Liver (tissue), 9 donors: ENCODE data around the gene MS4A7. TPM values are rescaled to one million over a fixed set of nuclear protein-coding genes. Genes with fewer than 3 reads are reported as not detected.

Experiments
- DNase-seq: peaks from one replicate; pipeline ENCODE4 v3.0.0-alpha.2; 2017; ENCODE audit warnings: low spot score
- H3K27ac ChIP-seq, 2 donors: one replicate each; pipeline ENCODE4 v1.7.0; 2013; ENCODE audit warnings: inconsistent platforms in 2 of 2, low read length in 2 of 2, control low read depth in 1 of 2, low read depth in 1 of 2, mild to moderate bottlenecking in 1 of 2
- H3K27me3 ChIP-seq, 4 donors: one replicate each; pipeline versions ENCODE4 v1.6.1 to v1.7.0; 2013; ENCODE audit warnings: low read length in 3 of 4, inconsistent platforms in 1 of 4, mild to moderate bottlenecking in 1 of 4, moderate library complexity in 1 of 4; ENCODE audit not compliant: control insufficient read depth in 4 of 4, insufficient read depth in 4 of 4
- H3K36me3 ChIP-seq, 4 donors: one replicate each; pipeline versions ENCODE4 v1.6.1 to v1.7.0; 2013; ENCODE audit warnings: low read length in 3 of 4, mild to moderate bottlenecking in 3 of 4, low read depth in 1 of 4, moderate library complexity in 1 of 4; ENCODE audit not compliant: control insufficient read depth in 4 of 4, insufficient read depth in 3 of 4
- H3K4me1 ChIP-seq, 4 donors: one replicate each; pipeline versions ENCODE4 v1.6.1 to v1.7.0; 2013; ENCODE audit warnings: low read length in 3 of 4, mild to moderate bottlenecking in 3 of 4, moderate library complexity in 1 of 4; ENCODE audit not compliant: control insufficient read depth in 4 of 4, insufficient read depth in 4 of 4
- H3K4me3 ChIP-seq, 3 donors: one replicate each; pipeline versions ENCODE4 v1.6.1 to v1.7.0; 2013; ENCODE audit warnings: low read length in 3 of 3, control low read depth in 1 of 3, low read depth in 1 of 3, mild to moderate bottlenecking in 1 of 3
- H3K9ac ChIP-seq, 2 donors: one replicate each; pipeline ENCODE4 v1.7.0; 2013; ENCODE audit warnings: low read length in 2 of 2, mild to moderate bottlenecking in 2 of 2, moderate library complexity in 2 of 2, control low read depth in 1 of 2, low read depth in 1 of 2
- H3K9me3 ChIP-seq, 4 donors: one replicate each; pipeline versions ENCODE4 v1.6.1 to v1.7.0; 2013; ENCODE audit warnings: low read length in 3 of 4; ENCODE audit not compliant: control insufficient read depth in 4 of 4
- ATF3 ChIP-seq: IDR thresholded peaks from 2 replicates; pipeline ENCODE4 v1.6.1; 2016; ENCODE audit warnings: antibody characterized with exemption
- CTCF ChIP-seq: fragments of 150-350 bp; IDR thresholded peaks from 2 replicates; pipeline ENCODE4 v1.5.1; 2017; ENCODE audit warnings: improper control_type of control experiment, low read depth, low read length; ENCODE audit not compliant: missing input control
- EGR1 ChIP-seq, 2 donors: IDR thresholded peaks; 2 replicates each; pipeline ENCODE4 v1.6.1; 2016 to 2018; ENCODE audit warnings: antibody characterized with exemption in 2 of 2, low read depth in 2 of 2
- FOXA1 ChIP-seq: IDR thresholded peaks from 2 replicates; pipeline ENCODE4 v1.6.1; 2016; ENCODE audit warnings: antibody characterized with exemption
- FOXA2 ChIP-seq: IDR thresholded peaks from 2 replicates; pipeline ENCODE4 v1.6.1; 2016; ENCODE audit warnings: antibody characterized with exemption
- GABPA ChIP-seq, 2 donors: IDR thresholded peaks in 1 of 2; conservative IDR thresholded peaks in 1 of 2; 2 replicates each; pipeline ENCODE4 v1.6.1; 2016; ENCODE audit warnings: antibody characterized with exemption in 2 of 2, mild to moderate bottlenecking in 1 of 2, moderate library complexity in 1 of 2
- HNF4A ChIP-seq, 2 donors: conservative IDR thresholded peaks; 2 replicates each; pipeline ENCODE4 v1.6.1; 2016; ENCODE audit warnings: antibody characterized with exemption in 2 of 2, mild to moderate bottlenecking in 2 of 2
- HNF4G ChIP-seq: IDR thresholded peaks from 2 replicates; pipeline ENCODE4 v1.6.1; 2016; ENCODE audit warnings: antibody characterized with exemption
- JUND ChIP-seq, 2 donors: IDR thresholded peaks; 2 replicates each; pipeline ENCODE4 v1.6.1; 2016; ENCODE audit warnings: antibody characterized with exemption in 2 of 2
- MAX ChIP-seq: IDR thresholded peaks from 2 replicates; pipeline ENCODE4 v1.6.1; 2016; ENCODE audit warnings: antibody characterized with exemption
- NR2F2 ChIP-seq: IDR thresholded peaks from 2 replicates; pipeline ENCODE4 v1.6.1; 2016; ENCODE audit warnings: antibody characterized with exemption
- RAD21 ChIP-seq, 2 donors: IDR thresholded peaks; 2 replicates each; pipeline ENCODE4 v1.6.1; 2016; ENCODE audit warnings: antibody characterized with exemption in 2 of 2, mild to moderate bottlenecking in 2 of 2
- REST ChIP-seq: IDR thresholded peaks from 2 replicates; pipeline ENCODE4 v1.6.1; 2016; ENCODE audit warnings: antibody characterized with exemption, mild to moderate bottlenecking
- RXRA ChIP-seq, 2 donors: IDR thresholded peaks; 2 replicates each; pipeline ENCODE4 v1.6.1; 2017 to 2018; ENCODE audit warnings: antibody characterized with exemption in 2 of 2, mild to moderate bottlenecking in 1 of 2
- SP1 ChIP-seq: IDR thresholded peaks from 2 replicates; pipeline ENCODE4 v1.6.1; 2018; ENCODE audit warnings: antibody characterized with exemption, mild to moderate bottlenecking
- TAF1 ChIP-seq: conservative IDR thresholded peaks from 2 replicates; pipeline ENCODE4 v1.6.1; 2016; ENCODE audit warnings: antibody characterized with exemption, mild to moderate bottlenecking
- YY1 ChIP-seq: IDR thresholded peaks from 2 replicates; pipeline ENCODE4 v1.6.1; 2016; ENCODE audit warnings: antibody characterized with exemption, mild to moderate bottlenecking
- ZBTB33 ChIP-seq: IDR thresholded peaks from 2 replicates; pipeline ENCODE4 v1.6.1; 2016; ENCODE audit warnings: antibody characterized with exemption
- WGBS: extraction: QIAGEN DNeasy Blood & Tissue Kit; methylation state at CpG from one replicate; pipeline ENCODE4 v1.1.7; 2013; 5-methylcytosine and 5-hydroxymethylcytosine counted together
- polyA plus RNA-seq, 2 donors: library from polyadenylated mRNA; stranded (reverse) in 1 of 2; unstranded in 1 of 2; fragments of 200-250 nt in 1 of 2; fragments of >200 nt in 1 of 2; fragmentation: Nextera tagmentation in 1 of 2; extraction: Ambion mirVana in 1 of 2; gene quantifications; one replicate each; pipeline versions ENCODE4 v1.2.1 to v1.2.3, GENCODE V29; 2013 to 2015
- total RNA-seq, 2 donors: library from RNA; depleted of rRNA; stranded (reverse); fragments of >200 nt; gene quantifications; one replicate each; pipeline ENCODE4 v1.2.3, GENCODE V29; 2014
- donor health status: healthy.
- donor health status: healthy.
- donor health status: healthy.
- donor health status: healthy.
- donor health status: healthy.

The MS4A7 gene
- total and polyA plus RNA-seq, 4 donors, result 16.3 to 50.0 (median 28.5) TPM

- no peak for DNase-seq
- no peak for TF ChIP-seq MAX
- no peak for TF ChIP-seq ATF3
- TF ChIP-seq YY1, result no peak
- no peak for TF ChIP-seq RAD21 (IDR thresholded peaks at IDR 0.05)
- TF ChIP-seq SP1, result no peak
- TF ChIP-seq JUND (IDR thresholded peaks at IDR 0.05), result no peak
- TF ChIP-seq HNF4A (conservative IDR thresholded peaks at IDR 0.05), result no peak
- TF ChIP-seq REST, result no peak
- TF ChIP-seq NR2F2, result no peak
- TF ChIP-seq EGR1 (IDR thresholded peaks at IDR 0.05; ENCODE audit: low read depth in 2 of 2), result no peak
- TF ChIP-seq RXRA (IDR thresholded peaks at IDR 0.05), result no peak
- TF ChIP-seq TAF1, result no peak
- TF ChIP-seq CTCF, result no peak
- no peak for TF ChIP-seq HNF4G
- TF ChIP-seq GABPA (IDR thresholded peaks at IDR 0.05 in 1 of 2, conservative IDR thresholded peaks at IDR 0.05 in 1 of 2), result no peak
- TF ChIP-seq FOXA2, result no peak
- no peak for TF ChIP-seq ZBTB33
- no peak for TF ChIP-seq FOXA1
- no peak overlapping the region for H3K27ac ChIP-seq
These were observed 6.5 kb upstream of the MS4A7 start for GRCh38 chr11:60371854-60372253.

More at GRCh38 chr11:60371854-60372253, 6.5 kb upstream of the MS4A7 start:
- no peak overlapping the region for H3K4me3 ChIP-seq
- WGBS, result 58% methylated on average over 1 of the region's 1 CpG
- peaks cover 0 to 3% (median 0%) of the 10 kb centered on the region in 4 donors for H3K27me3 ChIP-seq
- no peaks in the 10 kb centered on the region for H3K4me1 ChIP-seq
- no peaks in the 10 kb centered on the region for H3K9me3 ChIP-seq
- no peak overlapping the region for H3K9ac ChIP-seq
- no peaks in the 10 kb centered on the region for H3K36me3 ChIP-seq
